ENCODE measurements around the gene TNKS1BP1. TPM values are rescaled to one million over a fixed set of nuclear protein-coding genes. Genes with fewer than 3 reads are reported as not detected.
"Not testable (repeated sequence)": the region's sequence is repeated elsewhere in the genome, so short reads cannot be mapped to it uniquely, and the experiment has no call there.

TNKS1BP1 gene
- total RNA-seq, 1 donor from 2014 or later: 122 TPM

DNA sequence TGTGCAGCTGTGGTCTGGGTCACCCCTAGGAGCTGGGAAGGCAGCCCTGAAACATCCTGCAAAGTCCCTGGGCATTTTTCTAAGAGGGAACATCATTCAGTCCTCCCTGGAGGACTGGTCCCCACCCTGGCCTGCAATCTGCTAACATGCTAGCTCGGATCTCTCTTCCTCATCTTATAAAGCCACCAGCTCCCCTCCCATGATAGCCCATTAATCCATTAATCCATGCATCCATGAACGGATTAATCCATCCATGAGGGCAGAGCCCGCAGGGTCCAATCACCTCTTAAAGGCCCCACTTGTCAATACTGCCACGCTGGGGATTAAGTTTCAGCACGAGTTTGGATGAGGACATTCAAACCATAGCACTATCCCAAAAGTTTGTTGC is 44.1 kb upstream of the TNKS1BP1 start:
- Mint-ChIP-seq H3K36me3 (no peaks in the 10 kb centered on the region), H3K4me1 (ENCODE audit: unreplicated experiment) (no peaks in the 10 kb centered on the region), H3K27me3 (peaks cover 18% of the 10 kb centered on the region), H3K27ac (no peak overlapping the region), H3K9me3 (no peaks in the 10 kb centered on the region), H3K4me3 (no peak overlapping the region)
- TF ChIP-seq, protein P1, sequence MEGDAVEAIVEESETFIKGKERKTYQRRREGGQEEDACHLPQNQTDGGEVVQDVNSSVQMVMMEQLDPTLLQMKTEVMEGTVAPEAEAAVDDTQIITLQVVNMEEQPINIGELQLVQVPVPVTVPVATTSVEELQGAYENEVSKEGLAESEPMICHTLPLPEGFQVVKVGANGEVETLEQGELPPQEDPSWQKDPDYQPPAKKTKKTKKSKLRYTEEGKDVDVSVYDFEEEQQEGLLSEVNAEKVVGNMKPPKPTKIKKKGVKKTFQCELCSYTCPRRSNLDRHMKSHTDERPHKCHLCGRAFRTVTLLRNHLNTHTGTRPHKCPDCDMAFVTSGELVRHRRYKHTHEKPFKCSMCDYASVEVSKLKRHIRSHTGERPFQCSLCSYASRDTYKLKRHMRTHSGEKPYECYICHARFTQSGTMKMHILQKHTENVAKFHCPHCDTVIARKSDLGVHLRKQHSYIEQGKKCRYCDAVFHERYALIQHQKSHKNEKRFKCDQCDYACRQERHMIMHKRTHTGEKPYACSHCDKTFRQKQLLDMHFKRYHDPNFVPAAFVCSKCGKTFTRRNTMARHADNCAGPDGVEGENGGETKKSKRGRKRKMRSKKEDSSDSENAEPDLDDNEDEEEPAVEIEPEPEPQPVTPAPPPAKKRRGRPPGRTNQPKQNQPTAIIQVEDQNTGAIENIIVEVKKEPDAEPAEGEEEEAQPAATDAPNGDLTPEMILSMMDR (conservative IDR thresholded peaks at IDR 0.05): no peak
- DNase-seq (ENCODE audit: extremely low spot score, unreplicated experiment): no peak

DNA sequence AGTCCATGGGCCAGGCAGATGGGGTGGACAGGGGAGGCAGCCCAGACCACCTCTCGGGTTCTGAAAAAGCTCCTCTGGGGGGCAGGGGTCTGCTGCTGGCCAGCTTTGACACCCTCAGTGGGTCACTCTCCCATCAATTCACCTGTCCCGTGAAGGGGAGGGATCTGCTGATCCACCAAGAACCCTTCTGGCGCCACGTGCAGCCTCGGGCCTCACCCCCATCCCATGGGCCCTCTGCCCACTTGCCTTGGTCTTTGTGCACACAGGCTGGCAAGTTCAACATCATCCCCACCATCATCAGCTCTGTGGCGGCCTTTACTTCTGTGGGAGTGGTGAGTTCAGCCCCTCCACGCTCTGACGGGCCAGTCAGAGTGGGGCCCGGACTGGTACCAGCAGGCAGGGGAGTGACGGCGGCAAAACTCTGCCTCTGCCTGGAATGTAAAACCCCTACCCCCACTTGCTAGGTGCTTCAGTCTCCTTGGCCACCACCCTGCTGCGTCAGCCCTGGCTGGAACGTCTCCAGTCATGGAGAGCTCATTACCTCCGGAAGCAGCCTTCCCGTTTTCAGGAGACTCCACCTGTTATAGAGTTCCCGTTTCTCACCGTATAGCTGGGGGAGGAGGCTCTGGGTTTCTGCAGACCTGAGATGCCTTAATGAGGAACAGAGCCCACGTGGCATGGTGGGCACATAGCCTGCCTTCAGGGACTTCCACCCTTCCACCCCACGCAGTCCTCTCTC is 43.5 kb upstream of the TNKS1BP1 start:
- H3K27ac Mint-ChIP-seq: no peak overlapping the region
- no peaks in the 10 kb centered on the region for H3K4me1 Mint-ChIP-seq (ENCODE audit: unreplicated experiment)
- DNase-seq (ENCODE audit: extremely low spot score, unreplicated experiment): no peak
- TF ChIP-seq, protein P1 (conservative IDR thresholded peaks at IDR 0.05): no peak
- H3K9me3 Mint-ChIP-seq: no peaks in the 10 kb centered on the region
- peaks cover 17% of the 10 kb centered on the region for H3K27me3 Mint-ChIP-seq
- H3K4me3 Mint-ChIP-seq: no peak overlapping the region
- H3K36me3 Mint-ChIP-seq: no peaks in the 10 kb centered on the region

DNA sequence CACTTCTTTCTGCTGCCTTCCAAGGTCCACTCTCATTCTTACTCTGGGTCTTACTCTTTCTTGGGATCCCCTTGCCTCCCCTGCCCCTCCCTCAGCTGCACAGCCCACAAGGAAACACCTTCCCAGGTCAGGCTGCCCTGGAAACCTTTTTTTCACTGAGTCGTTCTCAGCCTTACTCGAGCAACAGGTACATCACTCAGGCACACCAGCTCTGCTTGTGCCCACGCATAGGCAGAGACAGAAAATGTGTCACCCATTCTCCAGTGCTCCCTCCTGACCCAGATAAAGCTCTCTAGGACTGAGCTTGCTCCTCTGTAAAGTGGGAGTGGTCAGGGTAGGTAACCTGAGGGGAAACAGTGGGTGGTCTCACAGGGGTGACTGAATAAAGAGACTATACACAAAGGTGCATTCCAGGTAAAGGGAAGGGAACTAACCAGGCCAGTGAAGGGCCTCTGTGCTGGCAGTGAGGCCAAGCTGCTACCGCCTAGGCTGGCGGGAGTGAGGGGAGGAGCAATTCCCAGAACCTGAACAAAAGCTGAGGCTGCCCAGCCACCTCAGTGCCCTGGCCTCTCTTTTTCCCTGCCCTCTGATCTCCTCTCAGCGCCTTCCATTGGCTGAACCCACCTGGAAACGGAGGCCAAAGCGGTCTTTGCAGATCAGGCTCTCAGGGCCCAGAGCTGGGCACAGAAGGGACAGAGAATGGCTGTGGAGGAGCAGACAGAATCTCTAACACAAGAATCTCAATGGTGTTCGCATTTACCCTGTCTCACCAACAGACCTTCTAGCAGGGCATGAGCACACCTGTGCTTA is 40.3 kb upstream of the TNKS1BP1 start:
- H3K27ac Mint-ChIP-seq: no peak overlapping the region
- no peak overlapping the region for H3K4me3 Mint-ChIP-seq
- TF ChIP-seq, protein P1 (conservative IDR thresholded peaks at IDR 0.05): no peak
- peaks cover 11% of the 10 kb centered on the region for H3K27me3 Mint-ChIP-seq
- DNase-seq (ENCODE audit: extremely low spot score, unreplicated experiment): no peak
- peaks cover 2% of the 10 kb centered on the region for H3K4me1 Mint-ChIP-seq (ENCODE audit: unreplicated experiment)
- no peaks in the 10 kb centered on the region for H3K9me3 Mint-ChIP-seq
- no peaks in the 10 kb centered on the region for H3K36me3 Mint-ChIP-seq

DNA sequence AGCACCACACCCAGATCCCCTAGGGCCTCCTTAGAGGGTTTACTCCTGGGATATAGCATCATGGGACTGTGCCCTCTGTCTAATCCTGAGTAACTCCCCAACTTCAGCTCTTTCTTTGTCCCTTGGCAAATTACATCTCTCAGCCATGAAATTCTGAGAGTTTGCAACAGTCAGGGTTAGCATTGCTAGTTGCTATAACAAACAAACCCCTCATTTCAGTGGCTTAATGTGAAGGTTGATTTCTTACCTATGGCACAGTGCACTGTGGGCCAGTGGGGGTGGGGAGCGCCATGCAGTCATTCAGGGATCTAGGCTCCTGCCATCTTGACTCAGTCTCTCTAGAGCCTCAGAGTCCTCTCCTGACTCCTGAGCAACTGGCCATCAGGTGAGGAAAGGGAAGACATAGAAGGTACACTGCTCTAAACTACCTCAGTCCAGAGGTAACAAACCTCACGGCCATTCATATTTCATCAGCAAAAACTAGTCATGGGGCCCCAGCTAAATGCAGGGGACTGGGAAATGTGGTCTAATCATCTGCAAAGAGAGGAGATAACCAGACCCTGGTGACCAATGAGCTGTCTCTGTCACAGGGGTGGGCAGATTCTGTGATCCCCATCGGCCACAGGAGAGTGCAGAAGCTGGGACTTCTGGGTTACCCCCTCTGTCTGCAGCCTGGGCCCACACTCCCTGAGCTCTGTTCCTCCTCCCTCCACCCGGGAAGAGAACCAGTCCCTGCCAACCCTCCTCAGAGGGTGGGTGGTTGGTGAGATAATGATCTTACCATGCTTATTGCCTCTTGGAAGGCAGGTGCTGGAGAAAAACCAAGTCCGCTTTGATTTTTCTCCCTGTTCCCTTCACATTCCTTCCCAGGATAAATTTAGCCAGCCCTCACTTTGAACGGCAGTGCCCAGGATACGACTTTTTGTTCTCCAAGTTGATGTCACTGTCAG is 38.7 kb upstream of the TNKS1BP1 start:
- Mint-ChIP-seq H3K9me3 (no peaks in the 10 kb centered on the region), H3K27me3 (peaks cover 16% of the 10 kb centered on the region), H3K4me3 (no peak overlapping the region), H3K36me3 (no peaks in the 10 kb centered on the region), H3K4me1 (ENCODE audit: unreplicated experiment) (peaks cover 14% of the 10 kb centered on the region), H3K27ac (no peak overlapping the region)
- TF ChIP-seq, protein P1 (conservative IDR thresholded peaks at IDR 0.05): no peak
- DNase-seq (ENCODE audit: extremely low spot score, unreplicated experiment): no peak

DNA sequence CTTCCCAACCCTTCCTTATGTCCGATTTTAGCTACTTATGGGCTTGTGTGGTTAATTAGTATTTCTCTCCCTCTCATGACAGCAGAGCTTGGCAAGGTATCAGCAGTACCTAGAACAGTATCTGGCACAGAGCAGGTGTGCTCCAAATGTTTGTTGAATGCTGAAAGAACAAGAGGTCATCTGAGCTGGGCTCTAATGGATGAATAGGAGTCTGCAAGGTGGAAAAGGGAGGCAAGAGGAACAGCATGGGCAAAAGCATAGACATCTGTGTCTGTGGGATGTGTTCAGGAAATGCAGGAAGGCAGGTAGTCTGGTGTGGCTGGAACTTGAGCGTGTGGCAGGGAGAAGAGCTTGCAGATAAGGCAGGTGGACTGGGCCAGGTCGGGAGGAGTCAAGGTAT is 37.2 kb upstream of the TNKS1BP1 start:
- Mint-ChIP-seq H3K36me3 (no peaks in the 10 kb centered on the region), H3K27ac (no peak overlapping the region), H3K27me3 (peaks cover 17% of the 10 kb centered on the region), H3K4me1 (ENCODE audit: unreplicated experiment) (peaks cover 15% of the 10 kb centered on the region), H3K4me3 (no peak overlapping the region), H3K9me3 (no peaks in the 10 kb centered on the region)
- TF ChIP-seq, protein P1 (conservative IDR thresholded peaks at IDR 0.05): no peak
- no peak for DNase-seq (ENCODE audit: extremely low spot score, unreplicated experiment)

DNA sequence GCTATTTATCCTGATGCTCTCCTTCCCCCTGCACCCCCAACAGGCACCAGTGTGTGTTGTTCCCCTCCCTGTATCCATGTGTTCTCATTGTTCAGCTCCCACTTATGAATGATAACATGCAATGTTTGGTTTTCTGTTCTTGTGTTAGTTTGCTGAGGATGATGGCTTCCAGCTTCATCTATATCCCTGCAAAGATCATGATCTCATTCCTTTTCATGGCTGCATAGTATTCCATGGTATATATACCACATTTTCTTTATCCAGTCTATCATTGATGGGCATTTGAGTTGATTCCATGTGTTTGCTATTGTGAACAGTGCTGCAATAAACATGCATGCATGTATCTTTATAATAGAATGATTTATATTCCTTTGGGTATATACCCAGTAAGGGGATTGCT is 36.7 kb upstream of the TNKS1BP1 start:
- not testable (repeated sequence) for H3K9me3 Mint-ChIP-seq; H3K4me3 Mint-ChIP-seq; H3K27ac Mint-ChIP-seq; H3K36me3 Mint-ChIP-seq; DNase-seq (ENCODE audit: extremely low spot score, unreplicated experiment)
- Mint-ChIP-seq H3K4me1 (ENCODE audit: unreplicated experiment) (peaks cover 15% of the 10 kb centered on the region), H3K27me3 (peaks cover 13% of the 10 kb centered on the region)

All from type B pancreatic cell (in vitro differentiated cells).